WTC11 (cell line): ENCODE data around the gene OR13H1. TPM values are rescaled to one million over a fixed set of nuclear protein-coding genes. Genes with fewer than 3 reads are reported as not detected.
A peak's percentile ranks its signal among the peaks of the same experiment; 100 is the strongest.

ENCODE experiments used
- ATAC-seq: fragments of 200-7000 bp; cut with Tn5 transposase; 2 replicates; pipeline ENCODE4 v1.10.0; 2021; ENCODE audit warnings: mild to moderate bottlenecking, moderate library complexity
- CTCF ChIA-PET: fragments of 300-600 bp; sonication (Branson Sonifier 250); formaldehyde crosslinking; loops from one replicate; lab custom pipeline; 2021; ENCODE audit warnings: antibody characterized with exemption; lab: Charles Lee
- POLR2A ChIA-PET: fragments of 350-600 bp; sonication (Branson Sonifier 250); formaldehyde crosslinking; loops from one replicate; lab custom pipeline; 2021; ENCODE audit warnings: antibody characterized with exemption; lab: Charles Lee
- DNase-seq: peaks from one replicate; pipeline ENCODE4 v3.0.0; 2021; ENCODE audit warnings: low spot score
- H3K27ac Mint-ChIP-seq: 2 replicates; pipeline ENCODE4 v1.8.0; 2021; ENCODE audit warnings: mixed read lengths
- H3K27me3 Mint-ChIP-seq: 2 replicates; pipeline ENCODE4 v1.8.0; 2021; ENCODE audit warnings: low read depth, mild to moderate bottlenecking, moderate library complexity, mixed read lengths
- H3K36me3 Mint-ChIP-seq: 2 replicates; pipeline ENCODE4 v1.8.0; 2021; ENCODE audit warnings: mixed read lengths
- H3K4me1 Mint-ChIP-seq: 2 replicates; pipeline ENCODE4 v1.8.0; 2022; ENCODE audit warnings: mixed read lengths
- H3K4me3 Mint-ChIP-seq: 2 replicates; pipeline ENCODE4 v1.8.0; 2021; ENCODE audit warnings: mild to moderate bottlenecking, moderate library complexity, mixed read lengths
- H3K9me3 Mint-ChIP-seq: 2 replicates; pipeline ENCODE4 v1.8.0; 2021; ENCODE audit warnings: mixed read lengths
- CREM ChIP-seq: sonication (generic); formaldehyde crosslinking; IDR thresholded peaks from 2 replicates; pipeline ENCODE4 v1.8.1; 2022; ENCODE audit warnings: mild to moderate bottlenecking, missing genetic modification reagents, moderate library complexity
- ELF4 ChIP-seq: sonication (generic); formaldehyde crosslinking; IDR thresholded peaks from 2 replicates; pipeline ENCODE4 v1.8.1; 2022; ENCODE audit warnings: low read depth, mild to moderate bottlenecking, moderate library complexity, missing genetic modification reagents
- FOXP1 ChIP-seq: sonication (generic); formaldehyde crosslinking; IDR thresholded peaks from 2 replicates; pipeline ENCODE4 v1.8.0; 2022; ENCODE audit warnings: missing genetic modification reagents, mild to moderate bottlenecking, moderate library complexity, borderline replicate concordance
- GRHL2 ChIP-seq: fragments of 250-450 bp; sonication (Bioruptor Pico); IDR thresholded peaks from 2 replicates; pipeline ENCODE4 v1.8.0; 2022; ENCODE audit warnings: mild to moderate bottlenecking, moderate library complexity; ENCODE audit not compliant: insufficient replicate concordance, severe bottlenecking
- MYBL2 ChIP-seq: sonication (generic); formaldehyde crosslinking; IDR thresholded peaks from 2 replicates; pipeline ENCODE4 v1.8.1; 2023; ENCODE audit warnings: mild to moderate bottlenecking, moderate library complexity, missing genetic modification reagents
- NR1H2 ChIP-seq: sonication (generic); formaldehyde crosslinking; IDR thresholded peaks from 2 replicates; pipeline ENCODE4 v1.9.0; 2021; ENCODE audit warnings: mild to moderate bottlenecking, moderate library complexity, missing genetic modification reagents
- OVOL2 ChIP-seq: fragments of 250-450 bp; sonication (Bioruptor Pico); IDR thresholded peaks from 2 replicates; pipeline ENCODE4 v1.9.0; 2021; ENCODE audit warnings: mild to moderate bottlenecking, borderline replicate concordance
- total RNA-seq: library from RNA; stranded (reverse); gene quantifications from 3 replicates; pipeline ENCODE4 v1.2.3, GENCODE V29; 2021
- TF ChIP-seq, protein P1 (sequence below): sonication (generic); formaldehyde crosslinking; IDR thresholded peaks from 2 replicates; pipeline ENCODE4 v1.8.1; 2023; ENCODE audit warnings: mild to moderate bottlenecking, missing genetic modification reagents, borderline replicate concordance
- TF ChIP-seq, protein P2 (sequence below): sonication (generic); formaldehyde crosslinking; IDR thresholded peaks from 2 replicates; pipeline ENCODE4 v1.8.1; 2023; ENCODE audit warnings: mild to moderate bottlenecking, missing genetic modification reagents, moderate library complexity
- TF ChIP-seq, protein P3 (sequence below): fragments of 250-450 bp; sonication (Bioruptor Pico); IDR thresholded peaks from 2 replicates; pipeline ENCODE4 v1.9.0; 2021; ENCODE audit warnings: mild to moderate bottlenecking
- TF ChIP-seq, protein P4 (sequence below): sonication (generic); formaldehyde crosslinking; IDR thresholded peaks from 2 replicates; pipeline ENCODE4 v1.8.1; 2022; ENCODE audit warnings: low read depth, missing genetic modification reagents, borderline replicate concordance
- TF ChIP-seq, protein P5 (sequence below): sonication (generic); formaldehyde crosslinking; IDR thresholded peaks from 2 replicates; pipeline ENCODE4 v1.8.1; 2023; ENCODE audit warnings: mild to moderate bottlenecking, moderate library complexity, missing genetic modification reagents
- TF ChIP-seq, protein P6 (sequence below): sonication (generic); formaldehyde crosslinking; IDR thresholded peaks from 2 replicates; pipeline ENCODE4 v1.8.1; 2022; ENCODE audit warnings: mild to moderate bottlenecking, moderate library complexity, missing genetic modification reagents

OR13H1 gene
- total RNA-seq, 1 experiment from 2014 or later = not detected

DNA sequence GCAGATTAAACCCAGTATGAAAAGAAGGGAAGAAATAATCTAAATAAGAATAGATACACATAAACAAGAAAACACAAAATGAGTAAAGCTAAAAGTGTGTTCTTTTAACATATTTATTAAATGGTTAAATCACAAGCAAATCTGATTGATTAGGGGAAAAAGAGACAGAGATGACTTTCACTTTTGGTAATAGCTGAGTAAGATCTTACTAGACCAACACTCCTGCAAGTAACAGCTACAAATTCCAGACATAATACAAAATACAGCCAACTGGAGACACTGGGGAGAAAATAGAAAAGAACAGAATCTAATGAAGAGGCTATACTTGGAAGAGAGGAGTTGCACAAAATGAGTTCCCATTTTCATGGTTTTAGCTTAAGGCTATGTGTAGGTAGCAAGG lies 33.5 kb downstream of the OR13H1 start (continued):
- TF ChIP-seq, protein P1, sequence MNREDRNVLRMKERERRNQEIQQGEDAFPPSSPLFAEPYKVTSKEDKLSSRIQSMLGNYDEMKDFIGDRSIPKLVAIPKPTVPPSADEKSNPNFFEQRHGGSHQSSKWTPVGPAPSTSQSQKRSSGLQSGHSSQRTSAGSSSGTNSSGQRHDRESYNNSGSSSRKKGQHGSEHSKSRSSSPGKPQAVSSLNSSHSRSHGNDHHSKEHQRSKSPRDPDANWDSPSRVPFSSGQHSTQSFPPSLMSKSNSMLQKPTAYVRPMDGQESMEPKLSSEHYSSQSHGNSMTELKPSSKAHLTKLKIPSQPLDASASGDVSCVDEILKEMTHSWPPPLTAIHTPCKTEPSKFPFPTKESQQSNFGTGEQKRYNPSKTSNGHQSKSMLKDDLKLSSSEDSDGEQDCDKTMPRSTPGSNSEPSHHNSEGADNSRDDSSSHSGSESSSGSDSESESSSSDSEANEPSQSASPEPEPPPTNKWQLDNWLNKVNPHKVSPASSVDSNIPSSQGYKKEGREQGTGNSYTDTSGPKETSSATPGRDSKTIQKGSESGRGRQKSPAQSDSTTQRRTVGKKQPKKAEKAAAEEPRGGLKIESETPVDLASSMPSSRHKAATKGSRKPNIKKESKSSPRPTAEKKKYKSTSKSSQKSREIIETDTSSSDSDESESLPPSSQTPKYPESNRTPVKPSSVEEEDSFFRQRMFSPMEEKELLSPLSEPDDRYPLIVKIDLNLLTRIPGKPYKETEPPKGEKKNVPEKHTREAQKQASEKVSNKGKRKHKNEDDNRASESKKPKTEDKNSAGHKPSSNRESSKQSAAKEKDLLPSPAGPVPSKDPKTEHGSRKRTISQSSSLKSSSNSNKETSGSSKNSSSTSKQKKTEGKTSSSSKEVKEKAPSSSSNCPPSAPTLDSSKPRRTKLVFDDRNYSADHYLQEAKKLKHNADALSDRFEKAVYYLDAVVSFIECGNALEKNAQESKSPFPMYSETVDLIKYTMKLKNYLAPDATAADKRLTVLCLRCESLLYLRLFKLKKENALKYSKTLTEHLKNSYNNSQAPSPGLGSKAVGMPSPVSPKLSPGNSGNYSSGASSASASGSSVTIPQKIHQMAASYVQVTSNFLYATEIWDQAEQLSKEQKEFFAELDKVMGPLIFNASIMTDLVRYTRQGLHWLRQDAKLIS (CRISPR knock-in tag) = no peak
- TF ChIP-seq, protein P2, sequence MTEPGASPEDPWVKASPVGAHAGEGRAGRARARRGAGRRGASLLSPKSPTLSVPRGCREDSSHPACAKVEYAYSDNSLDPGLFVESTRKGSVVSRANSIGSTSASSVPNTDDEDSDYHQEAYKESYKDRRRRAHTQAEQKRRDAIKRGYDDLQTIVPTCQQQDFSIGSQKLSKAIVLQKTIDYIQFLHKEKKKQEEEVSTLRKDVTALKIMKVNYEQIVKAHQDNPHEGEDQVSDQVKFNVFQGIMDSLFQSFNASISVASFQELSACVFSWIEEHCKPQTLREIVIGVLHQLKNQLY (CRISPR knock-in tag) = no peak
- TF ChIP-seq MYBL2 (CRISPR knock-in tag) (no peak), ELF4 (CRISPR knock-in tag) (no peak), GRHL2 (CRISPR knock-in tag) (no peak)

DNA sequence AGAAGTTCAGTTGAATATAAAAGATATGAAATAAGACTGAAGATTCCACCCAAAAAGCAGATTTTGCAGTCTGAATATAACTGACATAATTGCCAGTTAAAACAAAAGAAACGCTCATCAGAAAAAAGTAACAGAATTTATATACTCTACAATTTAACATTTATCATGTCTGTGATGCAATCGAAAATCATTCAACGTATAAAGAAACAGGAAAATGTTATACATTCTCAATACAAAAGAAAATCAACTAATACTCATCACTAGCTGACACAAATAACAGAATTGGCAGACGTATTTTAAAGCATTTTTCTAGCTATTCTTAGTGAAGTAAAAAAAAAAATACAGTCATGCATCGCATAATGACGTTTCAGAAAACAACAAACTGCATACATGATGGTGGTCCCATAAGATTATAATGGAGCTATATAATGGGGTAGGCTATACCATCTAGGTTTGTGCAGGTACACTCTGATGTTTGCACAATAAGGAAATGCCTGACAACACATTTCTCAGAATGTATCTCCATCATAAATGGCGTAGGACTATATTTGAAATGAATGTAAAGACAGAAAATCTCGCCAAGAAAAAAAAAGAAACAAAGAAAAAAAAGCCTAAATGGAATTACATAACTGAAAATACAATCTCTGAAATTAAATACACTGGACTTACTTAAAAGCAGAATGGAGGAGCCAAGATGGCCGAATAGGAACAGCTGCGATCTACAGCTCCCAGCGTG lies 34.3 kb downstream of the OR13H1 start:
- CTCF ChIA-PET = no interaction called here
- DNase-seq (no peak), ATAC-seq (no peak)
- Mint-ChIP-seq H3K27me3 (no peaks in the 10 kb centered on the region), H3K4me3 (peak overlapping the region; percentile 92), H3K4me1 (peaks cover 23% of the 10 kb centered on the region), H3K9me3 (0 out of 2 replicates have a peak, but pooled peaks cover 4% of the 10 kb centered on the region), H3K27ac (peak overlapping the region; percentile 67), H3K36me3 (peaks cover 4% of the 10 kb centered on the region; the same call in 1 of the 2 replicates)
- POLR2A ChIA-PET = no interaction called here
- TF ChIP-seq NR1H2 (CRISPR knock-in tag) (no peak), FOXP1 (CRISPR knock-in tag) (no peak), CREM (CRISPR knock-in tag) (no peak), OVOL2 (CRISPR knock-in tag) (no peak)
- TF ChIP-seq, protein P3, sequence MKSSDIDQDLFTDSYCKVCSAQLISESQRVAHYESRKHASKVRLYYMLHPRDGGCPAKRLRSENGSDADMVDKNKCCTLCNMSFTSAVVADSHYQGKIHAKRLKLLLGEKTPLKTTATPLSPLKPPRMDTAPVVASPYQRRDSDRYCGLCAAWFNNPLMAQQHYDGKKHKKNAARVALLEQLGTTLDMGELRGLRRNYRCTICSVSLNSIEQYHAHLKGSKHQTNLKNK (CRISPR knock-in tag) = no peak
- TF ChIP-seq, protein P4, sequence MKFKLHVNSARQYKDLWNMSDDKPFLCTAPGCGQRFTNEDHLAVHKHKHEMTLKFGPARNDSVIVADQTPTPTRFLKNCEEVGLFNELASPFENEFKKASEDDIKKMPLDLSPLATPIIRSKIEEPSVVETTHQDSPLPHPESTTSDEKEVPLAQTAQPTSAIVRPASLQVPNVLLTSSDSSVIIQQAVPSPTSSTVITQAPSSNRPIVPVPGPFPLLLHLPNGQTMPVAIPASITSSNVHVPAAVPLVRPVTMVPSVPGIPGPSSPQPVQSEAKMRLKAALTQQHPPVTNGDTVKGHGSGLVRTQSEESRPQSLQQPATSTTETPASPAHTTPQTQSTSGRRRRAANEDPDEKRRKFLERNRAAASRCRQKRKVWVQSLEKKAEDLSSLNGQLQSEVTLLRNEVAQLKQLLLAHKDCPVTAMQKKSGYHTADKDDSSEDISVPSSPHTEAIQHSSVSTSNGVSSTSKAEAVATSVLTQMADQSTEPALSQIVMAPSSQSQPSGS (CRISPR knock-in tag) = no peak
- TF ChIP-seq, protein P5, sequence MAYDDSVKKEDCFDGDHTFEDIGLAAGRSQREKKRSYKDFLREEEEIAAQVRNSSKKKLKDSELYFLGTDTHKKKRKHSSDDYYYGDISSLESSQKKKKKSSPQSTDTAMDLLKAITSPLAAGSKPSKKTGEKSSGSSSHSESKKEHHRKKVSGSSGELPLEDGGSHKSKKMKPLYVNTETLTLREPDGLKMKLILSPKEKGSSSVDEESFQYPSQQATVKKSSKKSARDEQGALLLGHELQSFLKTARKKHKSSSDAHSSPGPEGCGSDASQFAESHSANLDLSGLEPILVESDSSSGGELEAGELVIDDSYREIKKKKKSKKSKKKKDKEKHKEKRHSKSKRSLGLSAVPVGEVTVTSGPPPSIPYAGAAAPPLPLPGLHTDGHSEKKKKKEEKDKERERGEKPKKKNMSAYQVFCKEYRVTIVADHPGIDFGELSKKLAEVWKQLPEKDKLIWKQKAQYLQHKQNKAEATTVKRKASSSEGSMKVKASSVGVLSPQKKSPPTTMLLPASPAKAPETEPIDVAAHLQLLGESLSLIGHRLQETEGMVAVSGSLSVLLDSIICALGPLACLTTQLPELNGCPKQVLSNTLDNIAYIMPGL (CRISPR knock-in tag) = no peak
- TF ChIP-seq, protein P6, sequence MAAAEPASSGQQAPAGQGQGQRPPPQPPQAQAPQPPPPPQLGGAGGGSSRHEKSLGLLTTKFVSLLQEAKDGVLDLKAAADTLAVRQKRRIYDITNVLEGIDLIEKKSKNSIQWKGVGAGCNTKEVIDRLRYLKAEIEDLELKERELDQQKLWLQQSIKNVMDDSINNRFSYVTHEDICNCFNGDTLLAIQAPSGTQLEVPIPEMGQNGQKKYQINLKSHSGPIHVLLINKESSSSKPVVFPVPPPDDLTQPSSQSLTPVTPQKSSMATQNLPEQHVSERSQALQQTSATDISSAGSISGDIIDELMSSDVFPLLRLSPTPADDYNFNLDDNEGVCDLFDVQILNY (CRISPR knock-in tag) = no peak
